ENCODE measurements around the gene NOTCH1.

The NOTCH1 gene

GRCh38 chr9:136494012-136494411, 51.8 kb downstream of the NOTCH1 start:
- TF ChIP-seq SIN3A (IDR thresholded peaks at IDR 0.05; ENCODE audit: borderline replicate concordance, insufficient read depth, low read length), result no peak
- TF ChIP-seq, protein P1, sequence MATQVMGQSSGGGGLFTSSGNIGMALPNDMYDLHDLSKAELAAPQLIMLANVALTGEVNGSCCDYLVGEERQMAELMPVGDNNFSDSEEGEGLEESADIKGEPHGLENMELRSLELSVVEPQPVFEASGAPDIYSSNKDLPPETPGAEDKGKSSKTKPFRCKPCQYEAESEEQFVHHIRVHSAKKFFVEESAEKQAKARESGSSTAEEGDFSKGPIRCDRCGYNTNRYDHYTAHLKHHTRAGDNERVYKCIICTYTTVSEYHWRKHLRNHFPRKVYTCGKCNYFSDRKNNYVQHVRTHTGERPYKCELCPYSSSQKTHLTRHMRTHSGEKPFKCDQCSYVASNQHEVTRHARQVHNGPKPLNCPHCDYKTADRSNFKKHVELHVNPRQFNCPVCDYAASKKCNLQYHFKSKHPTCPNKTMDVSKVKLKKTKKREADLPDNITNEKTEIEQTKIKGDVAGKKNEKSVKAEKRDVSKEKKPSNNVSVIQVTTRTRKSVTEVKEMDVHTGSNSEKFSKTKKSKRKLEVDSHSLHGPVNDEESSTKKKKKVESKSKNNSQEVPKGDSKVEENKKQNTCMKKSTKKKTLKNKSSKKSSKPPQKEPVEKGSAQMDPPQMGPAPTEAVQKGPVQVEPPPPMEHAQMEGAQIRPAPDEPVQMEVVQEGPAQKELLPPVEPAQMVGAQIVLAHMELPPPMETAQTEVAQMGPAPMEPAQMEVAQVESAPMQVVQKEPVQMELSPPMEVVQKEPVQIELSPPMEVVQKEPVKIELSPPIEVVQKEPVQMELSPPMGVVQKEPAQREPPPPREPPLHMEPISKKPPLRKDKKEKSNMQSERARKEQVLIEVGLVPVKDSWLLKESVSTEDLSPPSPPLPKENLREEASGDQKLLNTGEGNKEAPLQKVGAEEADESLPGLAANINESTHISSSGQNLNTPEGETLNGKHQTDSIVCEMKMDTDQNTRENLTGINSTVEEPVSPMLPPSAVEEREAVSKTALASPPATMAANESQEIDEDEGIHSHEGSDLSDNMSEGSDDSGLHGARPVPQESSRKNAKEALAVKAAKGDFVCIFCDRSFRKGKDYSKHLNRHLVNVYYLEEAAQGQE (IDR thresholded peaks at IDR 0.05; ENCODE audit: insufficient read depth in 1 of 2, low read depth in 2 of 2, low read length in 2 of 2), result no peak
- TF ChIP-seq FOXP2 (optimal IDR thresholded peaks at IDR 0.05; ENCODE audit: borderline replicate concordance, extremely low read depth, extremely low read length, insufficient read depth), result no peak
- no peak for TF ChIP-seq POLR2AphosphoS5 (IDR thresholded peaks at IDR 0.05; ENCODE audit: low read depth, low read length)
- TF ChIP-seq TAF1 (IDR thresholded peaks at IDR 0.05; ENCODE audit: borderline replicate concordance, insufficient read depth, low read length), result no peak

DNA sequence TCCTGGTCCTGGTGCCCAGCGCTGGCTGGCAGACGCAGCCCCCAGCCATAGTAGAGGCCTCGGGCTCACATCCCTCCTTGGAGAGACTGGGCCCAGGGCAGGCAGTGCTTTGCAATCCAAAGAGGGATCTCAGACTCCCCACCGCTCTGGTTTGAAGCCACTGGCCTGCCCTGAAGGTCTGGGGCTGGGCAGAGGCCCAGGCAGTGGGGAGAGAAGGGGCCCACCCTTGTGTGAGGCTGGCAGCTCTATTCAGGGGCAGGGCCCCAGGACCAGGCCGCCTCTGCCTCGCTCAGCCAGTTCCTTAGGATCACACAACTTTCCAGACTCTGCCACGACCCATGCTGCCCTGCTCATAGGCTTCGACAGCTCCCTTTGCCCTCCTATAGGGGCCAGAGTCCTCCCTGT, 52.3 kb downstream of the NOTCH1 start:
- TF ChIP-seq POLR2AphosphoS5 (IDR thresholded peaks at IDR 0.05; ENCODE audit: low read depth, low read length) (no peak; the same call in 1 of the 2 replicates), SIN3A (IDR thresholded peaks at IDR 0.05; ENCODE audit: borderline replicate concordance, insufficient read depth, low read length) (no peak), TAF1 (IDR thresholded peaks at IDR 0.05; ENCODE audit: borderline replicate concordance, insufficient read depth, low read length) (no peak), FOXP2 (optimal IDR thresholded peaks at IDR 0.05; ENCODE audit: borderline replicate concordance, extremely low read depth, extremely low read length, insufficient read depth) (no peak)
- TF ChIP-seq, protein P1 (IDR thresholded peaks at IDR 0.05; ENCODE audit: insufficient read depth in 1 of 2, low read depth in 2 of 2, low read length in 2 of 2), result no peak

- no peak for TF ChIP-seq FOXP2 (optimal IDR thresholded peaks at IDR 0.05; ENCODE audit: borderline replicate concordance, extremely low read depth, extremely low read length, insufficient read depth)
- TF ChIP-seq POLR2AphosphoS5 (IDR thresholded peaks at IDR 0.05; ENCODE audit: low read depth, low read length), result peak; percentile 7; the same call in 1 of the 2 replicates
Observed at GRCh38 chr9:136492978-136493522, 52.8 kb downstream of the NOTCH1 start.

DNA sequence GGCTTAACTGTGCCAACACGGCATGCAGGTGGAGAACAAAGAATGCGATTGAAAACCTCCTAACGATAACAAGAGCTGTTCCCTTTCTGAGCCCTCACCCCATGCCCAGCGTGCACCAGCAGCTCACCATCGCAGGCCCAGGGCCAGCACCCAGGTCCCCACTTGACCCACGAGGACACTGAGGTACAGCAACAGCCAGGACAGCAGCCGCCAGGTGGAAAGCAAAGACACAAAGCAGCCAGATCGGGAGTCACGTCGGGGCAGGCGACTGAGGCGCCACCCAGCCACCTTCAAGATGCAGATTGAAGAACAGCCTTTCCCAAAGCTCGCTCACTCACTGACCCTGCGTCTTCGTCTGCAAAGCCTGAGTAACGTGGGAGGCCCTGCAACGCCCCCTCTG, 56.1 kb downstream of the NOTCH1 start:
- TF ChIP-seq TAF1 (IDR thresholded peaks at IDR 0.05; ENCODE audit: borderline replicate concordance, insufficient read depth, low read length), result no peak
- TF ChIP-seq, protein P1 (IDR thresholded peaks at IDR 0.05; ENCODE audit: insufficient read depth in 1 of 2, low read depth in 2 of 2, low read length in 2 of 2), result no peak
- TF ChIP-seq FOXP2 (optimal IDR thresholded peaks at IDR 0.05; ENCODE audit: borderline replicate concordance, extremely low read depth, extremely low read length, insufficient read depth), result no peak
- TF ChIP-seq SIN3A (IDR thresholded peaks at IDR 0.05; ENCODE audit: borderline replicate concordance, insufficient read depth, low read length), result no peak
- TF ChIP-seq POLR2AphosphoS5 (IDR thresholded peaks at IDR 0.05; ENCODE audit: low read depth, low read length), result no peak

DNA sequence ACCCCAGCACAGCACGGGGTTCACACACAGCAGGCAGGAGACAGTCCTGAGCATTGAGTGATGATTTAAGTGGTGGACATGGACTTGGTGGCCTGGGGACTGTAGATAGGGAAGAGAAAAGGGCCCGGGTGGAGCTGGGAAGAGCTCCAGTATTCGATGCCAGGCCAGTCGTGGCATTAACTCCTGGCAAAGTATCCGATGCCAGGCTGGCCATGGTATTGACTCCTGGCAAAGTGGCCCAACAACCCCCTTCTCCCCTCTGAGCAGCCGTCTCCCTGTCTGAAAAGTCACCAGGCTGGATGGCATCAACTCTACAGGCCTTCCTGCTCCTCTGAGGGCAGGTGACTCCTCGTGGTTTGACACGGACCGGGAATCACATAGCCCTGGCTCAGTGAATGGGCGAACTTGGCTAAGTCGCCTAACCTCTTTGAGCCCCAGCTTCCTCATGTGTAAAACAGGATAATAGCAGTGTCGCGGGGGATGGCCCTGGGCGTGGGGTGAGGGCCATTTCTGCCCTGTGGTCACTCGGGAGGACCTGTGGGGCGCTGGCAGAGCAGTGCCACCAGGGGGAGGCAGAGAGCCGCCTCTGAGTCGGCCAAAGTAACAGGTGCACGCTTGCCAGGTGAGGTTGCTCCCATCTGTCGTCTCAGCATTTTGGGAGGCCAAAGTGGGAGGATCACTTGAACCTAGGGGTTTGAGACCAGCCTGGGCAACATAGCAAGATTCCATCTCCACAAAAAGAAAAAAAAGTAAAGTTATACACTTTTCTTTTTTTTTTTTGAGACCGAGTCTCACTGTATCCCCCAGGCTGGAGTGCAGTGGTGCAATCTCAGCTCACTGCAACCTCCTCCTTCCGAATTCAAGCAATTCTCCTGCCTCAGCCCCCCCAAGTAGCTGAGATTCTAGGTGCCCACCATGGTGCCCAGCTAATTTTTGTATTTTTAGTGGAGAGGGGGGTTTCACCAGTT, 57.3 kb downstream of the NOTCH1 start:
- no peak for TF ChIP-seq TAF1 (IDR thresholded peaks at IDR 0.05; ENCODE audit: borderline replicate concordance, insufficient read depth, low read length)
- TF ChIP-seq, protein P1 (IDR thresholded peaks at IDR 0.05; ENCODE audit: insufficient read depth in 1 of 2, low read depth in 2 of 2, low read length in 2 of 2), result no peak
- no peak for TF ChIP-seq FOXP2 (optimal IDR thresholded peaks at IDR 0.05; ENCODE audit: borderline replicate concordance, extremely low read depth, extremely low read length, insufficient read depth)
- TF ChIP-seq POLR2AphosphoS5 (IDR thresholded peaks at IDR 0.05; ENCODE audit: low read depth, low read length), result no peak
- TF ChIP-seq SIN3A (IDR thresholded peaks at IDR 0.05; ENCODE audit: borderline replicate concordance, insufficient read depth, low read length), result no peak
